HUES48 (cell line): ENCODE data around the gene SEMA3G.

ENCODE experiments used
- H3K27ac ChIP-seq: one replicate; pipeline ENCODE4 v1.7.0; 2013; ENCODE audit warnings: low read depth, low read length, inconsistent platforms
- H3K27me3 ChIP-seq: 2 replicates; pipeline ENCODE4 v1.6.1; 2013; ENCODE audit warnings: mild to moderate bottlenecking, low read length; ENCODE audit not compliant: control insufficient read depth, insufficient read depth
- H3K36me3 ChIP-seq: 2 replicates; pipeline ENCODE4 v1.6.1; 2013; ENCODE audit warnings: low read length; ENCODE audit not compliant: control insufficient read depth, insufficient read depth
- H3K4me1 ChIP-seq: 2 replicates; pipeline ENCODE4 v1.6.1; 2013; ENCODE audit warnings: mild to moderate bottlenecking, low read length; ENCODE audit not compliant: control insufficient read depth, insufficient read depth
- H3K4me3 ChIP-seq: 2 replicates; pipeline ENCODE4 v1.5.1; 2013; ENCODE audit warnings: mild to moderate bottlenecking, low read depth, low read length
- H3K9ac ChIP-seq: 2 replicates; pipeline ENCODE4 v1.6.1; 2013; ENCODE audit warnings: mild to moderate bottlenecking, low read depth, low read length, moderate library complexity
- H3K9me3 ChIP-seq: 2 replicates; pipeline ENCODE4 v1.6.1; 2013; ENCODE audit warnings: low read length; ENCODE audit not compliant: control insufficient read depth, insufficient read depth

Gene SEMA3G

DNA sequence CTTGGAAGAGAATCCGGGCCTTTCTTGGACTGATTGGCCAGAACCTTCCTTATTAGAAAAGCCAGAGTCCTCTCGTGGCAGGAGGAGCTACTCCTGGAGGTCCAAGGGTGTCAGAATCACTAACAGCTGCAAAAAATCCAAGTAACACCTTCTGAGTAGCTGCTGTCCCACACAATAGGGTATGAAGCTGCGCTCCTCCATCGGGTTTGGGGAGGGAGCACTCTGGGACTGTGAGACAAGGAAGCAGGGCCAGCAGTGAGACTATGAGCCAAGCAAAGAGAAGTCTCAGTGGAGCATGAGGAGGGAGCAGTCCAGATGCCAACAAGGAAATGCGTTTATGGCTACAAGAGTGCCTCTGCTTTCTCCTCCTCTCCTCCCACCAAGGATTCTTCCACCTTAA lies 21.7 kb downstream of the SEMA3G start:
- no peaks in the 10 kb centered on the region for H3K9me3 ChIP-seq
- no peak overlapping the region for H3K4me3 ChIP-seq
- no peak overlapping the region for H3K9ac ChIP-seq
- no peaks in the 10 kb centered on the region for H3K36me3 ChIP-seq
- no peaks in the 10 kb centered on the region for H3K27me3 ChIP-seq
- no peak overlapping the region for H3K27ac ChIP-seq
- peaks cover 9% of the 10 kb centered on the region; the same call in 1 of the 2 replicates for H3K4me1 ChIP-seq

DNA sequence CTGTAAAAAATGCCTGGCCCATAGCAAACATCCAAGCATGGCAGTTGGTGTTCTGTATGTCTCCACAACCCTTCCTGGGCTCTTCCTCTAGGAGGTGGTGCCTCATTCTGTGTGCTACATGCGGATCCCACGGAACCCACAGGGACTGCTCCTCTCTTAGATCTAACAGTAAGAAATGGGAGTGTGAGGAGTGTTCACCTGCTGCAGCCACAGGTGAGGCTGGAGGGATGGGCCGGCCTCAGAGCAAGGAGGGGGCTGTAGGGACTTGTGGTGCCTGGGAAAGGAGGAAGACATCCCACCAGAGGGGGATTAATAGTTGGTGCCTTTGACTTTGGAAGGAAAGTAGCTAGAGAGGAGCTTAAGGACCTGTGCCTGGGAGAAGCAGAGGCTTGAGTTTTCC lies 22.2 kb downstream of the SEMA3G start:
- Histone ChIP-seq H3K4me3 (no peak overlapping the region), H3K4me1 (peaks cover 9% of the 10 kb centered on the region; the same call in 1 of the 2 replicates), H3K27ac (no peak overlapping the region), H3K9me3 (no peaks in the 10 kb centered on the region), H3K36me3 (no peaks in the 10 kb centered on the region), H3K27me3 (no peaks in the 10 kb centered on the region), H3K9ac (no peak overlapping the region)

DNA sequence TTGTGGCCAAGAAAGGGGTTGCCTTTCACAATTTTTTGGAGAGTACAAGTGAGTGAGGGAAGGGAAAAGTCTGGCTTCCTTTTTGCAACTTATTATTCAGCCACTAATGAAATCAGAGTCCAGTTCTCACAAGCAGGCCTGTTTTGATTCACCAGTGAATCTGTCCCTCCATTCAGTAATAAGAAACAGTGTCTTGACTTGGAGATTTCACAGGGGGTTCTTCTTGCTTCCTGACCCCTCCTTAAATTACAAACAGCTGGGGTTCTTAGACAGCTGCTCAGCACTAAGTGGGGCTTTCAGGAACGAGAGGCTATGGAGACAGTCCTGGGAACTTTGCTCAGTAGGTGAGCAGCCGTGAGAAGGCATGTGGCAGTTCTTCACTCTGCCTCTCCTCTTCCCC lies 24.5 kb downstream of the SEMA3G start:
- Histone ChIP-seq H3K9ac (no peak overlapping the region), H3K4me3 (no peak overlapping the region), H3K27ac (no peak overlapping the region), H3K27me3 (no peaks in the 10 kb centered on the region), H3K36me3 (no peaks in the 10 kb centered on the region; the same call in 1 of the 2 replicates), H3K4me1 (peaks cover 9% of the 10 kb centered on the region; the same call in 1 of the 2 replicates), H3K9me3 (no peaks in the 10 kb centered on the region)

DNA sequence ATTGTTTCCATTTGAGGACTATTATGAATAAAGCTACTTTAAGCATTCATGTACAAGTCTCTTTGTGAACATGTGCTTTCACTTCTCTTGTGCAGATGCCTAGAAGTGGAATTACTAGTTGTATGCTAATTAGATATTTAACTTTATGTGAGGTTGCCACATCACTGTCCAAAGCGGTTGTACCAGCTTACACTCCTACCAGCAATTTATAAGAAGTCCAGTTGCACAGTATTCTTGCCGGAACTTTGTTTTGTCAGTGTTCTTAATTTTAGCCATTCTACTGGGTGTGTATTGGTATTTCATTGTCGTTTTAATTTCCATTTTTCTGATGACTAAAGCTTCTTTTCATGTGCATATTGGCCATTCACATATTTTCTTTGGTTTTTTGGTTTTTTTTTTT lies 29.1 kb downstream of the SEMA3G start:
- no peaks in the 10 kb centered on the region for H3K9me3 ChIP-seq
- H3K27ac ChIP-seq = no peak overlapping the region
- H3K36me3 ChIP-seq = no peaks in the 10 kb centered on the region; the same call in 1 of the 2 replicates
- H3K4me1 ChIP-seq = peaks cover 4% of the 10 kb centered on the region
- no peak overlapping the region for H3K4me3 ChIP-seq
- no peaks in the 10 kb centered on the region for H3K27me3 ChIP-seq
- H3K9ac ChIP-seq = no peak overlapping the region

DNA sequence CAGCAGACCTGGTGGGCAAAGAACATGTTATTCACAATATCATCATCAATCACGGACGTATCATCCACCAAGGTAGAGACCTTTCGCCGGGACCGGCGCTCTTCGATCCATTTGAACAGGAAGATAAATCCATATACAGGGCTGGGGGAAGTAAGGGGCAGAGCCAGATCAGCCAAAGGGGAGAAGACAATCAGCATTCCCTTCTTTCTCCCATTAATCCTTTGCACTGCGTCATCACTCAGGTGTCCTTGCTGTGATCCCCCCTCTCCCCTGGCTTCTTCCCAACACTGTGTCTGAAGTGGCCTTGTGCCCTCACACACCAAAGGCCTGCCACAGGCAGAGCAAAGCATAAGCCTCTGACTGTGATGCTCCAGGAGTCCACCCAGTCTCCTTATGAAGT lies 36.4 kb downstream of the SEMA3G start:
- Histone ChIP-seq H3K27me3 (no peaks in the 10 kb centered on the region), H3K9ac (no peak overlapping the region), H3K36me3 (peaks cover 49% of the 10 kb centered on the region), H3K9me3 (no peaks in the 10 kb centered on the region), H3K27ac (no peak overlapping the region), H3K4me1 (peaks cover 4% of the 10 kb centered on the region), H3K4me3 (no peak overlapping the region)

DNA sequence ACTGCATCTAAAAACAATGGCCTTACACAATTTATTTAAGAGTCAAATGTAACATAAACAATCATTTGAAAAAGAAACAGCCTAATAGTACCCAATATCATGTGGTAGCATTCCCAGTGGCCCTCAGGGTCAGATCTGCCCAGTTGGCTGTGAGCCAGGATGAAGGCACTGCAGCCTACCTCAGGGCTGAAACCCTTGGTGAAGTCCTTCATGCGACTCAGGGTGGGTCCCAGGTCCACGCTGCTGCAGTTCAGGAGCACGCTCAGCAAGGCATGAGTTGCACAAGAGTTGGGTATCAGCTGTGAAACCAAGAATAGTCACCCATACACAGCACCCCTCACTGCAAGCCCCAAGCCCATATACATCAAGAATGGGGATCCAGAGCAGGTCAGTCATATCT lies 37.1 kb downstream of the SEMA3G start:
- Histone ChIP-seq H3K4me3 (no peak overlapping the region), H3K9me3 (no peaks in the 10 kb centered on the region), H3K36me3 (peaks cover 56% of the 10 kb centered on the region), H3K27ac (no peak overlapping the region), H3K27me3 (no peaks in the 10 kb centered on the region), H3K4me1 (peaks cover 4% of the 10 kb centered on the region), H3K9ac (no peak overlapping the region)

DNA sequence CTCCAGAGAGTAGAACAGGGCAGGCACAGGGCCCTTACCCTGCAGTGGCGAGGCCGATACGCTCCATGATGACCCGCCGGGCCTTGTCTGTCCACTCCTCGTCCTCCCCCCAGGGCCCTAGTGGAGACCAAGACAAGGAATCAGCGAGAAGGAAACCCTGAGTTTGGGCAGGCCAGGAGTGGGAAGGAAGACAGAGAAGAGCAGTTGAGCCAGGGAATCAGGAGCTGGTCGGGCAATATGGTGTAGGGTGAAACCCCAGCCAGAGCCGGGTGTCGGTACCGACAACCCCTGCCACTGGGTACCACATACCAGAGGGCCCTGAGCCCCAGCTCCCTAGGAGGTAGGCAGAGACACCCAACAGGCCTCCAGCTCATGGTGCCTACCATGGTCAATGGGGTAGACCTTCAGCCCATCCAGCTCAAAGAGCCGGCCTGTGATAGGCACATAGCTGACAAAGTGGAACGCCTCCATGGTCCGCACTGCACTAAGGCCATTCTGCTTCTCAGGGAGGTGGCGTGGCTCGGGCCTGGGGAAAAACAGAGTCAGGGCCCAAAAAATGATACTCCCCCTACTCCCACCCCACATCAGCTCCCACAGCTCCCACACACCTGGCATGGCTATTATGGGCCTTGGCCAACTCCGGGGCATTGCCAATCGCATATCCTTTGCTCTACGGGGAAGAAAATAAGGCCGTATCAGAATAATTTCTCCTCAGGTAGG lies 38.0 kb downstream of the SEMA3G start:
- Histone ChIP-seq H3K4me1 (peaks cover 4% of the 10 kb centered on the region), H3K9ac (no peak overlapping the region), H3K9me3 (no peaks in the 10 kb centered on the region), H3K27me3 (no peaks in the 10 kb centered on the region), H3K27ac (no peak overlapping the region), H3K36me3 (peaks cover 64% of the 10 kb centered on the region), H3K4me3 (no peak overlapping the region)

DNA sequence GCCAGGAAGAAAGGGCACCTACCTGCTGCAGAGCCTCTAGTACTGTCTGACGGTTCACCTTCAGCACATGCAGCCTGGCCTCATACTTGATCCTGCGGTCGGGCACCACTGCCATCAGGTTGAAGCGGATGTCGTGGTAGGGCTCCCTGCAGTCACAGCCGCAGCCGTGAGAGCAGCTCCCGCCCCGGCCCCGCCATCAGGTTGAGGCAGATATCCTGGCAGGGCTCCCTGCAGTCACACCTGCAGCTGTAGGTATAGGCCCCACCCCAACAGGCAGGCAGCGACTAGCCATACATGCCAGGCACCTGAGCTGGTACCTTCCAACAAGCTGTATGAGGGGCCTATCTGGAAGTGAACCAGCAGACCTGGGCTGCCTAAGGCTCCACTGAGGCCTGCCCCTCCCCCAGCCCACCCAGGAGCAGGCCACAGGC lies 38.7 kb downstream of the SEMA3G start:
- Histone ChIP-seq H3K27me3 (no peaks in the 10 kb centered on the region), H3K9ac (no peak overlapping the region), H3K4me1 (peaks cover under 1% of the 10 kb centered on the region; the same call in 1 of the 2 replicates), H3K9me3 (no peaks in the 10 kb centered on the region), H3K4me3 (no peak overlapping the region), H3K27ac (no peak overlapping the region), H3K36me3 (peaks cover 71% of the 10 kb centered on the region)

DNA sequence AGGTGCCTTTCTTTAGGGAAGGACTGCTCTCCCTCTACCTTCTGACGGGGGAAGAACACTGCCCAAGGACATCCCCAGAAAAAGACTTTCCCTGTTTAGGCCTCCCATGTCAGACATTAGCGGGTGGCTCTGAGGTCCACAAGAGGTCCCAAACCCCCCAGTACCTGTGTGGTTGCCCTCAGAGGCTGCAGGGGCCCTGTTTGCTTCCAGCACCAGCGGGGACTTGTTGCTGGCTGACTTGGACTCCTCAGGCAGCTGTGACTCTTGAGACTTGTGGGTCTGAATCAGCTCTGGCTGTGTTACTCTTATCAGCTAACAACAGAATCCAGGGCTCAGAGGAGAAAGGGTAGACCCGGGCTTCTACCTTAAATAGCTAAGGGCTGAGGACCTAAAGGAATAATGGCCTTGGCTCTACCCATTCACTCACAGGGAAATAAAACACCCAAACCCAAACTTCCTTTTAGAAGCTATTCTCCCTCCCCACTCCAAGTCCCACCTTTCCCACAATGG lies 39.2 kb downstream of the SEMA3G start:
- Histone ChIP-seq H3K9me3 (no peaks in the 10 kb centered on the region), H3K4me1 (no peaks in the 10 kb centered on the region), H3K9ac (no peak overlapping the region), H3K4me3 (no peak overlapping the region), H3K27me3 (no peaks in the 10 kb centered on the region), H3K36me3 (peaks cover 77% of the 10 kb centered on the region), H3K27ac (no peak overlapping the region)

DNA sequence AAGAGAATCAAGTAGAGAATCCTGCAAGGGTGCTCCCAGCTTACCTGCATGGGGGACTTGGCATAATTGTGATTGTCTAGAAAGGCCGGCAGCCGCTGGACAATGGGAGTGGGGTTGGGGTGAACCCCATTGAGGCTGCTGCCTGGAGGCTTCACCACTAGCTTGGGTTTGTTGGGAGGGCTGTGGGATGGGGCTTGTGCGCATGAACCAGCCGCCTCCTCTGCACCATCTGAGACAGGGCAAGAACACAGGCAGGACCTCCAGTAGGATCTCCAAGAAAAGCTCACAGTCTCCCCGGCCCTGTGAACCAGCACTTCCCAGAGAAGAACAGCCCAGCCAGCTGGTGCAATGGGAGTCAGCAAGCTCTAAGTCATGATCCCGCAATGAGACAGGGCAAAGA lies 39.8 kb downstream of the SEMA3G start:
- Histone ChIP-seq H3K27ac (no peak overlapping the region), H3K9me3 (no peaks in the 10 kb centered on the region), H3K9ac (no peak overlapping the region), H3K27me3 (no peaks in the 10 kb centered on the region), H3K4me1 (no peaks in the 10 kb centered on the region), H3K36me3 (peaks cover 81% of the 10 kb centered on the region), H3K4me3 (no peak overlapping the region)

DNA sequence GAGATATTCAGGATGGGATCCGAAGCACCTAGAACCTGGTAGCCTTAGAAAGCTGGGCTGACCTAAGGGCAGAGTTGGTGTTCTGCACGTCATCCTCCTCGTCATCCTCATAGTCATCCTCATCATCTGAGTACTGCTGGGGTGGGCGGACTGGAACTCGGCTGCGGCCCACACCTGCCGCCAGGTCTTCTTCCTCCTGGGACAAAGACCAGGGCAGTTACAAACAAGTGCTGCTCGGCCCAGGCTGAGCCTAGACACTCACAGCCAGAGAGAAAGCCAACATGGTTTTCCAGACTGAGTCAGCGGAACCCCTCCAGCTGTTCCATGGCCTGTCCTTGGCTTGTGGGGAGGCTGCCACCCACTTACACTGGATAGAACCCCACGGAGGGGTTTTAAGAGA lies 40.5 kb downstream of the SEMA3G start:
- peaks cover 81% of the 10 kb centered on the region for H3K36me3 ChIP-seq

More for the DNA sequence above, 40.5 kb downstream of the SEMA3G start:
- H3K4me3 ChIP-seq = no peak overlapping the region
- H3K27ac ChIP-seq = no peak overlapping the region
- H3K9ac ChIP-seq = no peak overlapping the region
- H3K9me3 ChIP-seq = no peaks in the 10 kb centered on the region
- no peaks in the 10 kb centered on the region for H3K27me3 ChIP-seq
- H3K4me1 ChIP-seq = no peaks in the 10 kb centered on the region
